ENCODE data around the gene CALHM3.
"Not testable (repeated sequence)": the region's sequence is repeated elsewhere in the genome, so short reads cannot be mapped to it uniquely, and the experiment has no call there.

CALHM3 gene, protein sequence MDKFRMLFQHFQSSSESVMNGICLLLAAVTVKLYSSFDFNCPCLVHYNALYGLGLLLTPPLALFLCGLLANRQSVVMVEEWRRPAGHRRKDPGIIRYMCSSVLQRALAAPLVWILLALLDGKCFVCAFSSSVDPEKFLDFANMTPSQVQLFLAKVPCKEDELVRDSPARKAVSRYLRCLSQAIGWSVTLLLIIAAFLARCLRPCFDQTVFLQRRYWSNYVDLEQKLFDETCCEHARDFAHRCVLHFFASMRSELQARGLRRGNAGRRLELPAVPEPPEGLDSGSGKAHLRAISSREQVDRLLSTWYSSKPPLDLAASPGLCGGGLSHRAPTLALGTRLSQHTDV
- long read RNA-seq: 0 reads

DNA sequence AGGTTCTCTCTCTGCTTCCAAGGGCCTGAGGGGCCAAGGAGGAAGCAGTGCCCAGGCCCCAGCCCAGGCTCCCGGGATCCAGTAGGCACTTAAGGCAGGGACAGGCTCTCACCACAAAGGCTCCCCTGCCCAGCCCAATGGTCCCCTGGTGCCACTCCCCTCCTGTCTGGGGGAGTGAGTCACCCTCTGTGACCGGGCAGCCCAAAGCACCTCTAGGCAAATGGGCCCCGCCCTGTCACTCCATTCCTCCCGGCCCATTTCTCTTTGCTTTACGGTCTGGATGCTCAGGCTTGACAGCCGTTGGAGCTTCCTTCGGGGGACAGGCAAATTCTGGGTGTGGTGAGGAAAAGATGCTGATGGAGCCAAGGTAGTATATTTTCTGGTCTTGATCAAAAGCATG, at the start of gene CALHM3:
TSS of gene CALHM3 (minus strand) at position 106 of the 400 bp plus-strand sequence. CDS start 208 bp downstream, outside the sequence.
- no peak within 1 kb of the TSS for H3K27ac ChIP-seq (replicated peaks)
- DNase-seq (ENCODE audit: low read depth in 1 of 2, low spot score in 1 of 2): no peak
- no peaks in the 10 kb centered on the region for H3K27me3 ChIP-seq (ENCODE audit: insufficient read depth, poor library complexity, severe bottlenecking)
- no peak within 1 kb of the TSS for H3K4me3 ChIP-seq (replicated peaks; ENCODE audit: insufficient read depth, low read length)
- TF ChIP-seq REST (IDR thresholded peaks at IDR 0.05; ENCODE audit: insufficient replicate concordance, low read depth): no peak

DNA sequence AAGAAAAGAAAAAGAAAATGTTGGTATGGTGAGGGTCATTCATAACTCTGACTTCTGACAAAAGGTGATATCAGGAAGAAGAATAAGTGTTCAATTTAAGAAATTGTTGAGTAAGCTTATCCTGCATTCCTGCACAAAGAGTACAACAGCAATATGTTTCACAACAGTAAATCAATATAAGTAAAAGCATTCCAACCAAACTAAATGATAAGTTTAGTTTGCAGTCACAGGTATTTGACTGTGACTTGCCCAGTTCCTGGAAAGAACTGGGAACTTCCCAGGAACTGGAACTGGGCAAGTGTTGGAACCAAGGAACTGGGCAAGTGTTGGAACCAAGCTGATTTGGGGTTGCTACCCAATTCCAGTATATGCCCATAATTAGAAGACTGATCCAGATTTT, 49.5 kb upstream of the CALHM3 start:
- no peak for TF ChIP-seq REST (IDR thresholded peaks at IDR 0.05; ENCODE audit: insufficient replicate concordance, low read depth)
- TF ChIP-seq, protein P1, sequence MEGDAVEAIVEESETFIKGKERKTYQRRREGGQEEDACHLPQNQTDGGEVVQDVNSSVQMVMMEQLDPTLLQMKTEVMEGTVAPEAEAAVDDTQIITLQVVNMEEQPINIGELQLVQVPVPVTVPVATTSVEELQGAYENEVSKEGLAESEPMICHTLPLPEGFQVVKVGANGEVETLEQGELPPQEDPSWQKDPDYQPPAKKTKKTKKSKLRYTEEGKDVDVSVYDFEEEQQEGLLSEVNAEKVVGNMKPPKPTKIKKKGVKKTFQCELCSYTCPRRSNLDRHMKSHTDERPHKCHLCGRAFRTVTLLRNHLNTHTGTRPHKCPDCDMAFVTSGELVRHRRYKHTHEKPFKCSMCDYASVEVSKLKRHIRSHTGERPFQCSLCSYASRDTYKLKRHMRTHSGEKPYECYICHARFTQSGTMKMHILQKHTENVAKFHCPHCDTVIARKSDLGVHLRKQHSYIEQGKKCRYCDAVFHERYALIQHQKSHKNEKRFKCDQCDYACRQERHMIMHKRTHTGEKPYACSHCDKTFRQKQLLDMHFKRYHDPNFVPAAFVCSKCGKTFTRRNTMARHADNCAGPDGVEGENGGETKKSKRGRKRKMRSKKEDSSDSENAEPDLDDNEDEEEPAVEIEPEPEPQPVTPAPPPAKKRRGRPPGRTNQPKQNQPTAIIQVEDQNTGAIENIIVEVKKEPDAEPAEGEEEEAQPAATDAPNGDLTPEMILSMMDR (IDR thresholded peaks at IDR 0.05; ENCODE audit: insufficient read depth, low read length): no peak
- no peak for TF ChIP-seq POLR2AphosphoS5 (IDR thresholded peaks at IDR 0.05; ENCODE audit: low read depth)
- no peak for TF ChIP-seq SPI1 (IDR thresholded peaks at IDR 0.05; ENCODE audit: borderline replicate concordance, low read depth)
- TF ChIP-seq GABPA (IDR thresholded peaks at IDR 0.05; ENCODE audit: low read depth): no peak
- Histone ChIP-seq H3K27ac (replicated peaks) (no peak overlapping the region), H3K27me3 (ENCODE audit: insufficient read depth, poor library complexity, severe bottlenecking) (peaks cover 13% of the 10 kb centered on the region)

DNA sequence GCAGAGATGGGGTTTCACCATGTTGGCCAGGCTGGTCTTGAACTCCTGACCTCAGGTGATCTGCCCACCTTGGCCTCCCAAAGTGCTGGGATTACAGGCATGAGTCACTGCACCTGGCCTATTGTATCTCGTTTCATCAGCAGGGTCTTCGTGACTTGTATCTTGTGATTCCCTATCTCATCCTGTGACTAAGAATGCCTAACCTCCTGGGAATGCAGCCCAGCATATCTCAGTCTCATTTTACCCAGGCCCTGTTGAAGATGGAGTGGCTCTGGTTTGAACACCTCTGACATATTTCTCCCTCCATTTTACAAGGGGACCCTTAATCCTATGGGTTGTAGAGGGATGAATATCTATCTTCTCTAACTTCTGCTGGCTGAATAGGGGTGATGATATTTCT, 48.4 kb upstream of the CALHM3 start:
- not testable (repeated sequence) for H3K27ac ChIP-seq (replicated peaks); H3K4me3 ChIP-seq (replicated peaks; ENCODE audit: insufficient read depth, low read length); DNase-seq (ENCODE audit: low read depth in 1 of 2, low spot score in 1 of 2)

More for the DNA sequence above, 49.5 kb upstream of the CALHM3 start:
- DNase-seq (ENCODE audit: low read depth in 1 of 2, low spot score in 1 of 2): no peak
- H3K4me3 ChIP-seq (replicated peaks; ENCODE audit: insufficient read depth, low read length): no peak overlapping the region

GRCh38 chr10:103525901-103526300, 46.9 kb upstream of the CALHM3 start:
- no peak for DNase-seq (ENCODE audit: low read depth in 1 of 2, low spot score in 1 of 2)
- TF ChIP-seq GABPA (IDR thresholded peaks at IDR 0.05; ENCODE audit: low read depth) (no peak), REST (IDR thresholded peaks at IDR 0.05; ENCODE audit: insufficient replicate concordance, low read depth) (no peak), POLR2AphosphoS5 (IDR thresholded peaks at IDR 0.05; ENCODE audit: low read depth) (no peak)
- TF ChIP-seq, protein P1 (IDR thresholded peaks at IDR 0.05; ENCODE audit: insufficient read depth, low read length): no peak
- no peak overlapping the region for H3K4me3 ChIP-seq (replicated peaks; ENCODE audit: insufficient read depth, low read length)
- peaks cover 10% of the 10 kb centered on the region for H3K27me3 ChIP-seq (ENCODE audit: insufficient read depth, poor library complexity, severe bottlenecking)
- no peak overlapping the region for H3K27ac ChIP-seq (replicated peaks)

More for the DNA sequence above, 48.4 kb upstream of the CALHM3 start:
- peaks cover 13% of the 10 kb centered on the region for H3K27me3 ChIP-seq (ENCODE audit: insufficient read depth, poor library complexity, severe bottlenecking)

Data from HL-60 (cell line).